H1 (cell line): Measurements from ENCODE around the gene PCDH20. TPM values are rescaled to one million over a fixed set of nuclear protein-coding genes. Genes with fewer than 3 reads are reported as not detected.

Source experiments
- RBBP5 ChIP-seq: IDR thresholded peaks from 2 replicates; pipeline ENCODE4 v1.7.1; 2012; ENCODE audit warnings: low read depth, mild to moderate bottlenecking, inconsistent platforms, low read length, moderate library complexity, borderline replicate concordance
- SUZ12 ChIP-seq: fragments of 200-600 bp; sonication (generic); IDR thresholded peaks from 2 replicates; pipeline ENCODE4 v1.6.1; 2012; ENCODE audit warnings: mild to moderate bottlenecking, inconsistent platforms, low read length, moderate library complexity, mixed read lengths
- polyA plus RNA-seq, 7 experiments: library from polyadenylated mRNA; depleted of rRNA in 3 of 7; stranded (reverse) in 5 of 7; unstranded in 2 of 7; fragments of >200 nt in 5 of 7; fragments of 200-250 nt in 2 of 7; gene quantifications; 1 replicate in 5 of 7; 2 replicates in 1 of 7; 4 replicates in 1 of 7; pipeline versions ENCODE4 v1.2.1 to v1.2.3, GENCODE V29; 2011 to 2013; ENCODE audit warnings: missing spikeins in 2 of 7, mixed read lengths in 2 of 7
- total RNA-seq: library from RNA; stranded (reverse); fragmentation: NEBNext Ultra II Directional; extraction: Animal tissue kit (Norgen Biotek cat#: 25700); gene quantifications from 2 replicates; pipeline ENCODE4 v1.2.1, GENCODE V29; 2021

The PCDH20 gene
- total and polyA plus RNA-seq, 2 of the 8 experiments (the other 6 are each of a cell fraction or from before 2014, with no cell fraction given), result 0.65 to 2.2 TPM

- TF ChIP-seq RBBP5 (no peak), SUZ12 (no peak)
- TF ChIP-seq, all 59 proteins: peak for 2
Measured at GRCh38 chr13:61410669-61411297, 4.9 kb downstream of the PCDH20 start (continued).
